ENCODE measurements around the gene KLHDC8A. TPM values are rescaled to one million over a fixed set of nuclear protein-coding genes. Genes with fewer than 3 reads are reported as not detected.
A peak's percentile ranks its signal among the peaks of the same experiment; 100 is the strongest.

KLHDC8A gene
- total and polyA plus RNA-seq, 9 of the 15 experiments (the other 6 are each of a cell fraction or from before 2014, with no cell fraction given) = 0.01 to 0.54 (median 0.04) TPM; not detected in 6

DNA sequence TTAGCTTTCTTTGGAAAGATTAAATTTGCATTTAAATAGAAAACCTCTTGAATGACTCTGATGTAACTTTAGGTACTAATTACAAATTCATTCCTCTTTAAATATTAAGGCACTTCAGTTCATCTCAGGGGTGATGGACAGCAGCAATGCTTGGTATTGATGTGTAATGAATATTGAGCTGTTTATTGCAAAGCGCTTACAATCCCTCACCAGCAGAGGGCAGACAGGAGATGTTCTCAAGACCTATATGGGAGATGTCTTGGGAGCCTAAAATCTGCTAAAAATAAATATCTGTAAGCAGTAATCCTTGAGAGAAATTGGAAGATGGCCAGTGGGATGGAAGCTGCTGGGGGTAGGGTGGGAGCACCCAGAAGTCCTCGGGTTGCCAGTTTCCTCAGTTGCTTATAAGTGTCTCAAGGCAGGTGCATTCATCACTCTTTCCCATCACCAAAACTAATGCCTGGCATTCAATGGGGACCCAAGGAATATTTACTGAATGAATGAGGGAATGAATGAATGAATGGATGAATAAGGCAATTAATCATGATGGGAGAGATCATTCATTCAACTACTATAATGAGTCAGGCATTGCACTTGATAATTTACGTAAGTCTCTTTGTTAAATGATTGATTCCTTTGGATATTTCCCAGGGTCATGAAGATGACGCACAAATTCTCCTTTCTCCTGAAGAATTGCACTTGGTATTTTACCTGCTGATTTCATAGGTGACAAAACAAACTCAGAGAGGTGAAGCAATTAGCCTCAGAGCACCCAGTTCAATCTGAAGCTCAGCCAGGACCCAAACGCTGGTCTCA, 2.3 kb downstream of the KLHDC8A start:
- BruUV-seq (replicated peaks) = no TSS peak
- FAIRE-seq (peak; percentile 95), DNase-seq (ENCODE audit: extremely low read depth in 1 of 4, low spot score in 3 of 4) (peak; percentile 50 to 79 (median 72)), ATAC-seq (peak; percentile 89)
- Histone ChIP-seq H4K20me1 (replicated peaks; ENCODE audit: control insufficient read depth, insufficient read depth, low read length) (peaks cover 17% of the 10 kb centered on the region; the same call in 1 of the 2 replicates), H3K79me2 (ENCODE audit: control insufficient read depth, insufficient read depth, low read length) (no peaks in the 10 kb centered on the region), H3K27me3 (ENCODE audit: control insufficient read depth in 2 of 2, insufficient read depth in 2 of 2, low read length in 2 of 2) (peaks cover 39 to 69% of the 10 kb centered on the region in 2 experiments), H3K4me2 (ENCODE audit: insufficient read depth, low read length) (no peak overlapping the region), H3K27ac (ENCODE audit: extremely low read depth, low read depth, low read length) (no peak overlapping the region), H3K9me1 (ENCODE audit: control insufficient read depth, insufficient read depth, low read length) (no peaks in the 10 kb centered on the region), H3K4me1 (replicated peaks in 1 of 2; ENCODE audit: control insufficient read depth in 2 of 2, insufficient read depth in 2 of 2, low read length in 2 of 2) (peaks cover 0 to 3% of the 10 kb centered on the region in 2 experiments; a peak in 1 of 5 replicates), H3K4me3 (no peak overlapping the region), H2AFZ (ENCODE audit: low read depth, low read length) (no peak overlapping the region), H3K9me3 (replicated peaks; ENCODE audit: control insufficient read depth, insufficient read depth, low read depth, low read length) (no peaks in the 10 kb centered on the region), H3K9ac (ENCODE audit: insufficient read depth in 1 of 2, low read depth in 2 of 2, low read length in 2 of 2) (no peak overlapping the region), H3K36me3 (ENCODE audit: control insufficient read depth, insufficient read depth, low read length) (no peaks in the 10 kb centered on the region)
- intact Hi-C loops (cut with micrococcal nuclease) (loop anchor here (1.0 to 10.0 kb wide), 5 partner anchors 19 to 170 kb away; no protein-coding TSS in a partner anchor), in situ Hi-C loops (cut with MboI) (loop anchor here (10.0 kb wide), 1 partner anchor 130 kb away; no protein-coding TSS in a partner anchor)
- WGBS (ENCODE audit: insufficient coverage, low coverage, missing lambda C conversion rate) = 5% methylated on average over 5 of the region's 5 CpGs
- POLR2A ChIA-PET = interaction anchor here (0.6 to 1.2 kb wide), 8 partner anchors 9 to 1416 kb away, joined by 3 to 5 read pairs (median 4); no protein-coding TSS in a partner anchor
- CTCF ChIA-PET (ENCODE audit: low intra/inter-chr PET ratio) = interaction anchor here (0.6 to 1.8 kb wide), 8 partner anchors 19 to 546 kb away, joined by 3 to 11 read pairs (median 4); no protein-coding TSS in a partner anchor
- no peak for TF ChIP-seq TAF15 (IDR thresholded peaks at IDR 0.05; ENCODE audit: low read depth, low read length)
- no peak for TF ChIP-seq ETV6 (IDR thresholded peaks at IDR 0.05; ENCODE audit: borderline replicate concordance in 1 of 2, low read depth in 2 of 2, low read length in 1 of 2)
- no peak for TF ChIP-seq ETV6 (CRISPR knock-in tag; IDR thresholded peaks at IDR 0.05; ENCODE audit: borderline replicate concordance)
- TF ChIP-seq, protein P1, sequence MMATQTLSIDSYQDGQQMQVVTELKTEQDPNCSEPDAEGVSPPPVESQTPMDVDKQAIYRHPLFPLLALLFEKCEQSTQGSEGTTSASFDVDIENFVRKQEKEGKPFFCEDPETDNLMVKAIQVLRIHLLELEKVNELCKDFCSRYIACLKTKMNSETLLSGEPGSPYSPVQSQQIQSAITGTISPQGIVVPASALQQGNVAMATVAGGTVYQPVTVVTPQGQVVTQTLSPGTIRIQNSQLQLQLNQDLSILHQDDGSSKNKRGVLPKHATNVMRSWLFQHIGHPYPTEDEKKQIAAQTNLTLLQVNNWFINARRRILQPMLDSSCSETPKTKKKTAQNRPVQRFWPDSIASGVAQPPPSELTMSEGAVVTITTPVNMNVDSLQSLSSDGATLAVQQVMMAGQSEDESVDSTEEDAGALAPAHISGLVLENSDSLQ (IDR thresholded peaks at IDR 0.05) = peak; percentile 57
- no peak for TF ChIP-seq DPF2 (IDR thresholded peaks at IDR 0.05)
- no peak for TF ChIP-seq POLR2H (tag; IDR thresholded peaks at IDR 0.05; ENCODE audit: low read depth)
- TF ChIP-seq, protein P2, sequence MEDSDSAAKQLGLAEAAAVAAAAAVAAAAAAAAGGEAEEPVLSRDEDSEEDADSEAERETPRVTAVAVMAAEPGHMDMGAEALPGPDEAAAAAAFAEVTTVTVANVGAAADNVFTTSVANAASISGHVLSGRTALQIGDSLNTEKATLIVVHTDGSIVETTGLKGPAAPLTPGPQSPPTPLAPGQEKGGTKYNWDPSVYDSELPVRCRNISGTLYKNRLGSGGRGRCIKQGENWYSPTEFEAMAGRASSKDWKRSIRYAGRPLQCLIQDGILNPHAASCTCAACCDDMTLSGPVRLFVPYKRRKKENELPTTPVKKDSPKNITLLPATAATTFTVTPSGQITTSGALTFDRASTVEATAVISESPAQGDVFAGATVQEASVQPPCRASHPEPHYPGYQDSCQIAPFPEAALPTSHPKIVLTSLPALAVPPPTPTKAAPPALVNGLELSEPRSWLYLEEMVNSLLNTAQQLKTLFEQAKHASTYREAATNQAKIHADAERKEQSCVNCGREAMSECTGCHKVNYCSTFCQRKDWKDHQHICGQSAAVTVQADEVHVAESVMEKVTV (CRISPR knock-in tag; IDR thresholded peaks at IDR 0.05) = 0 out of 2 replicates have a peak, but pooled peaks have one; percentile 33
- no peak for TF ChIP-seq ZNF76 (CRISPR knock-in tag; IDR thresholded peaks at IDR 0.05; ENCODE audit: borderline replicate concordance)
- peak; percentile 52; the same call in 1 of the 2 replicates for TF ChIP-seq KLF16 (IDR thresholded peaks at IDR 0.05)
- peak; percentile 67 to 81 for TF ChIP-seq RAD21 (CRISPR knock-in tag; conservative IDR thresholded peaks at IDR 0.05 in 1 of 2, IDR thresholded peaks at IDR 0.05 in 1 of 2)
- no peak for TF ChIP-seq HDGF (IDR thresholded peaks at IDR 0.05)
- peak; percentile 77 for TF ChIP-seq SMC3 (conservative IDR thresholded peaks at IDR 0.05; ENCODE audit: insufficient read depth, low read depth, low read length)
- no peak for TF ChIP-seq GABPB1 (CRISPR knock-in tag; IDR thresholded peaks at IDR 0.05)
- no peak for TF ChIP-seq GTF2A2 (tag; IDR thresholded peaks at IDR 0.05)
- TF ChIP-seq CEBPB (tag; IDR thresholded peaks at IDR 0.05) = peak; percentile 20; the same call in 1 of the 2 replicates
- TF ChIP-seq BDP1 (IDR thresholded peaks at IDR 0.05; ENCODE audit: insufficient read depth, insufficient read length) = no peak
- TF ChIP-seq, protein P3, sequence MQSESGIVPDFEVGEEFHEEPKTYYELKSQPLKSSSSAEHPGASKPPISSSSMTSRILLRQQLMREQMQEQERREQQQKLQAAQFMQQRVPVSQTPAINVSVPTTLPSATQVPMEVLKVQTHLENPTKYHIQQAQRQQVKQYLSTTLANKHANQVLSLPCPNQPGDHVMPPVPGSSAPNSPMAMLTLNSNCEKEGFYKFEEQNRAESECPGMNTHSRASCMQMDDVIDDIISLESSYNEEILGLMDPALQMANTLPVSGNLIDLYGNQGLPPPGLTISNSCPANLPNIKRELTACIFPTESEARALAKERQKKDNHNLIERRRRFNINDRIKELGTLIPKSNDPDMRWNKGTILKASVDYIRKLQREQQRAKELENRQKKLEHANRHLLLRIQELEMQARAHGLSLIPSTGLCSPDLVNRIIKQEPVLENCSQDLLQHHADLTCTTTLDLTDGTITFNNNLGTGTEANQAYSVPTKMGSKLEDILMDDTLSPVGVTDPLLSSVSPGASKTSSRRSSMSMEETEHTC (IDR thresholded peaks at IDR 0.05) = no peak
- no peak for TF ChIP-seq KLF13 (tag; IDR thresholded peaks at IDR 0.05; ENCODE audit: borderline replicate concordance, low read depth)
